ENCODE results near the gene RASGEF1C. TPM values are rescaled to one million over a fixed set of nuclear protein-coding genes. Genes with fewer than 3 reads are reported as not detected.
A peak's percentile ranks its signal among the peaks of the same experiment; 100 is the strongest.

Gene RASGEF1C
- total and polyA plus RNA-seq, 10 donors = 0.06 to 1.1 (median 0.21) TPM; not detected in 6

DNA sequence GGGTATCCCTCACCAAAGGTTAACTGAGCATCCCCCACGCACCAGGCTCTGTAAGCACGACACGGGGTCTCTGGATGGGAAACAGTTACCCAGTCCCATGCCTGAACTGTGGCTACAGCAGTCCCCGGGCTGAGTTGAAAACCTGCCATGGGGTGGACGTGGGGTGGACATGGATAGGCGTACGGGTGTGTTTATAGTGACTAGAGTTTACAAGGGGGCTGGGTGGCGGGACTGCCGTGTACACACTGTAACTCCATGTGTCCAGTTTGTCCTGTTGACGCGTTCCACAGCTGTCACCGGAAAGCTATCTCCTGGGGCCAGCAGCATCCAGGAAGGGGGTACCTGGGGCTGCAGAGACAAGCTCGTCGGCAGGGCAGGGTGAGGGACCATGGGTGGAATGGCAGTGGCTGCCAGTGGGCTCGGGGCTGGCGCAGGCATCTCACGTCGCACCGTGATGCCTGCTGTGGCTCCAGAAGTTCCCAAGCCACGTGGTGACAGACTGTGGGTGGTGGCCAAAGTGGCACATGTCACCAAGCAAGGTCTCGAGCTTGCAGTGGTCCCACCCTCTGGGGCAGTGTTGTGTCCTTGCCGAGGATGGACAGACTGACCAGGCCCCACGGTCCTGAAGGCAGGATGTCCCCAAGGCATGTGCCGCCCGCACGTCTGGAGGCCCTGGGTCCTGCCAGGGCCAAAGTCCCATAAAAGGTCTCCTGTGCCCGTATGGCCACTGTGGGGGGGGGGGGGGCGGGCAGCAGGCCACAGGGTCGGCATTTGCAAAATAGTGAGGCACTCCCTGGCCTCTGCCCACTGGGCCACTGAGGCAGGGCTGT lies 108.2 kb downstream of the RASGEF1C start:
- WGBS, 5 donors = 76 to 88% (median 84%) methylated on average over 22 to 29 of the region's 29 CpGs
- TF ChIP-seq POLR2A (IDR thresholded peaks at IDR 0.05) (no peak), POLR2AphosphoS5 (IDR thresholded peaks at IDR 0.05) (no peak)
- TF ChIP-seq, protein P1, sequence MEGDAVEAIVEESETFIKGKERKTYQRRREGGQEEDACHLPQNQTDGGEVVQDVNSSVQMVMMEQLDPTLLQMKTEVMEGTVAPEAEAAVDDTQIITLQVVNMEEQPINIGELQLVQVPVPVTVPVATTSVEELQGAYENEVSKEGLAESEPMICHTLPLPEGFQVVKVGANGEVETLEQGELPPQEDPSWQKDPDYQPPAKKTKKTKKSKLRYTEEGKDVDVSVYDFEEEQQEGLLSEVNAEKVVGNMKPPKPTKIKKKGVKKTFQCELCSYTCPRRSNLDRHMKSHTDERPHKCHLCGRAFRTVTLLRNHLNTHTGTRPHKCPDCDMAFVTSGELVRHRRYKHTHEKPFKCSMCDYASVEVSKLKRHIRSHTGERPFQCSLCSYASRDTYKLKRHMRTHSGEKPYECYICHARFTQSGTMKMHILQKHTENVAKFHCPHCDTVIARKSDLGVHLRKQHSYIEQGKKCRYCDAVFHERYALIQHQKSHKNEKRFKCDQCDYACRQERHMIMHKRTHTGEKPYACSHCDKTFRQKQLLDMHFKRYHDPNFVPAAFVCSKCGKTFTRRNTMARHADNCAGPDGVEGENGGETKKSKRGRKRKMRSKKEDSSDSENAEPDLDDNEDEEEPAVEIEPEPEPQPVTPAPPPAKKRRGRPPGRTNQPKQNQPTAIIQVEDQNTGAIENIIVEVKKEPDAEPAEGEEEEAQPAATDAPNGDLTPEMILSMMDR (IDR thresholded peaks at IDR 0.05 in 8 of 11, conservative IDR thresholded peaks at IDR 0.05 in 3 of 11) = no peak
- Histone ChIP-seq H3K4me1 (no peaks in the 10 kb centered on the region), H3K36me3 (no peaks in the 10 kb centered on the region), H3K27me3 (replicated peaks in 1 of 7) (peaks cover 0 to 10% (median 0%) of the 10 kb centered on the region in 7 donors), H3K9me3 (peaks cover 0 to 6% (median under 1%) of the 10 kb centered on the region in 8 donors), H3K4me3 (no peak overlapping the region), H3K27ac (no peak overlapping the region)
- intact Hi-C loops (cut with DNase I; ENCODE audit: low total_unique reads) = no loop called here
- DNase-seq = peak; percentile 59

DNA sequence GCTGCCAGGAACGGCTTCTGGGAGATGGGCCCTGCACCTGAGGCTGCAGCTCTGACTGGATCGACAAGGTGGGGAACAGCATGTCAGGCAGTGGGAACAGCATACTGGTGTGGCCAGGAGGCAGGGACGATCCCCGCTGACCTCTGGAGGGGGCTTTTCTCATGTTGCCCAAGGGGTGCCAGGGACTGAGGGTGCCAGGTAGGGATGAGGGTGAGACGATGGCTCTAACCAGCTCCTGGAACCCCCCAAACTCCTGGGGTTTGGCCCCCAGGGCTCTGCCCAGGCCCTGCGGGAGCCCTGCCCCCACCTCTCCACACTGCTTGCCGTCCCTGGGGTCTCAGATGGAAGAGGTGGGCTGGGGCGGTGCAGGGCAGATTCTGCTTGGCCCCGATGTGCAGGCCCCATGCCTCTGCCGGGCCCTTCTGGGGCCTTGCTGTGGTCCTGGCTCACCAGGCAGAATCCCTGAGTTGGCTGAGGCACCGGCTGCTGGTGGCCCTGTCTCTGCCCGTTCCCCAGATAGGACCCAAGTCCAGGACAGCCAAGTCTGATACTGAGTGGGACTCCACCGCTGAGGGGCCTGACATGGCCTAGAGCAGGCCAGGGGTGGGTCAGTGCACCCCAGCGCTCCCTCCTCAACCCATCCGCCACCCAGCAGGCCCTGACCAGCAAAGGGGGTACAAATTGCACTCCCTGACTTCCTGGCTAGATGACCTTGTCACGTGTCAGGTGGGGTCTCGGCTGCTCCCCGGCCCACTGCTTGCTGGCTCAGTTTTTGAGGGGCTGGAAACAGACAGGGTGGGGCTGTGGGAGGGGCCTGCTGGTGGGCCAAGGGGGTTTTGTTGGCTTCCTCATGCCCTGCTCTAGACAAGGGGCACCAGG lies 109.0 kb downstream of the RASGEF1C start:
- Histone ChIP-seq H3K27me3 (replicated peaks in 1 of 7) (peaks cover 0 to 13% (median 0%) of the 10 kb centered on the region in 7 donors), H3K4me1 (no peaks in the 10 kb centered on the region), H3K36me3 (no peaks in the 10 kb centered on the region), H3K4me3 (no peak overlapping the region), H3K27ac (no peak overlapping the region), H3K9me3 (peaks cover 0 to 3% (median 0%) of the 10 kb centered on the region in 8 donors)
- 83 to 94% (median 88%) methylated on average over 8 to 18 of the region's 18 CpGs for WGBS, 5 donors
- TF ChIP-seq POLR2AphosphoS5 (IDR thresholded peaks at IDR 0.05) (no peak), POLR2A (IDR thresholded peaks at IDR 0.05) (no peak)
- TF ChIP-seq, protein P1 (IDR thresholded peaks at IDR 0.05 in 8 of 11, conservative IDR thresholded peaks at IDR 0.05 in 3 of 11) = no peak
- peak; percentile 67 for DNase-seq
- intact Hi-C loops (cut with DNase I; ENCODE audit: low total_unique reads) = no loop called here

DNA sequence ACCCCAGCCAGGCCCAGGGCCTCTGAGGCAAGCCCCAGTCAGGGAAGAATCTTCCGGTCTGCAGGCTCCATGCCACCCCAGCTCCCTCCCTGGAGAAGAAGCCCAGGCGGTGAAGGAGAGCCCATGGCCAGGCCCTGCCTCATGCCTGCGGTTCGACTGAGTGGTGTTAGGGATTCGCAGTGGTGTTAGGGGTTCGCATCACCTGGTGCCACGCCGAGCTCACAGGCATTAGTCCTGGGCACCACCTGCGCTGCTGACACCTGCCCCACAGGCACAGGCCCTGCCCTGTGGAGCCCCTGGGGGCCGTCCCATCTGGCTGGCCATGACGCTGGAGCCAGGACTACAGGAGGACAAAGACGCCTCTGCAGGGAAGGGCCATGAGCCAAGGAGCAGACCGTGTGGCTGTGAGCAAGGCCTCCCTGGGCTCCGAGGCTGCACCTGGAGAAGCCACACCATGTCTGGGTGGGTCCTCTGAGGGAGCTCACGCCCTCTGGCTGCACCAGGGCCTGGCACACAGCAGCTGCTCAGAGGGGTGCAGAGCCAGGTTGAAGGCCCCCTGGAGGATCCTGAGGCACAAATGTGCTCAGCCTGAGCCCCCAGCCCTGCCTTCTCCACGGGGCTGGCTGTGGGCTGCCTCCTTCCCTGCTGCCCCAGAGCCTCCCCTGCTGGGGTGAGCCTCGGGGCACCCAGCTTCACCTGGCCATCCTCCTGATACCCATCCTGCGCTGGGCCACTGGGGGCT lies 109.8 kb downstream of the RASGEF1C start:
- H3K4me1 ChIP-seq = no peaks in the 10 kb centered on the region
- TF ChIP-seq, protein P1 (IDR thresholded peaks at IDR 0.05 in 8 of 11, conservative IDR thresholded peaks at IDR 0.05 in 3 of 11) = no peak
- TF ChIP-seq POLR2A (IDR thresholded peaks at IDR 0.05) (no peak), POLR2AphosphoS5 (IDR thresholded peaks at IDR 0.05) (no peak)
- H3K27me3 ChIP-seq (replicated peaks in 1 of 7) = peaks cover 0 to 13% (median 0%) of the 10 kb centered on the region in 7 donors
- no peak overlapping the region for H3K4me3 ChIP-seq
- intact Hi-C loops (cut with DNase I; ENCODE audit: low total_unique reads) = no loop called here
- DNase-seq = peak; percentile 50
- no peak overlapping the region for H3K27ac ChIP-seq
- H3K36me3 ChIP-seq = no peaks in the 10 kb centered on the region
- peaks cover 0 to 3% (median 0%) of the 10 kb centered on the region in 8 donors for H3K9me3 ChIP-seq
- WGBS, 5 donors = 78 to 96% (median 88%) methylated on average over 7 to 18 of the region's 18 CpGs
